ENCODE data around the gene TUBGCP6. TPM values are rescaled to one million over a fixed set of nuclear protein-coding genes. Genes with fewer than 3 reads are reported as not detected.

TUBGCP6 gene
- total RNA-seq, 1 donor from 2014 or later: 27.2 TPM

DNA sequence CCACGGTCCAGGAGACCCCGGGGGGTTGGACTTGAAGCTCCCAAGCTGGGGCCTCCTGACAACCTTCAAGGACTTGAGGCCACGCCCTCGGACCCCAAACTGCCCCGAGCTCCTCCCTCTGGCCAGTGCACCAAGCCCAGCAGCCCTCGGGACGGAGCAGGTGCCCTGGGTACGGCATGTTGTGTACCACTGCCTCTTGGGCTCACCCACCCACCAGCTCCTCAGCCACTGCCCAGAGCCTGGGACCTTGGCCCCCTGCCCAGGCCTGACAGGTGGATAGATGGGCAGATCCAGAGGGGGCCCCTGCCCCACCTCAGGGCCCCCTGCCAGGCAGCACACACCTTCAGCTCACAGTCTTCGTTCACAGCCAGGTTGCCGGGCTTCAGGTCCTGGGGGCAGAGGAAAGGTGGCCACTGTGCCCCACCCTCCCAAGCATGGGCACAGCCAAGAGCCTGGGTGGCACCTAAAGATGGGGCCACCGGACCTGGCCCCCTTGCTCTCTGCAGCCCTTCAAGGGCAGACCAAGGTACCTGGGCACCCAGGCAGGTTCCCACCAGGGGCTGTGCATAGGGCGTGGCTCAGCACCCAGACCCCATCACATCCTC is 11.5 kb upstream of the TUBGCP6 start:
- Histone ChIP-seq H3K27me3 (ENCODE audit: control insufficient read depth, insufficient read depth, low read length) (no peaks in the 10 kb centered on the region), H3K4me3 (ENCODE audit: low read depth, low read length) (no peak overlapping the region), H3K36me3 (ENCODE audit: control insufficient read depth, insufficient read depth, low read length) (peaks cover 2% of the 10 kb centered on the region)
- DNase-seq (ENCODE audit: low read depth): no peak
- TF ChIP-seq CTCF (IDR thresholded peaks at IDR 0.05; ENCODE audit: insufficient read depth, low read length, poor library complexity, severe bottlenecking): no peak

- Histone ChIP-seq H3K36me3 (ENCODE audit: control insufficient read depth, insufficient read depth, low read length) (peaks cover 2% of the 10 kb centered on the region), H3K27me3 (ENCODE audit: control insufficient read depth, insufficient read depth, low read length) (no peaks in the 10 kb centered on the region), H3K4me3 (ENCODE audit: low read depth, low read length) (no peak overlapping the region)
- DNase-seq (ENCODE audit: low read depth): no peak
- no peak for TF ChIP-seq CTCF (IDR thresholded peaks at IDR 0.05; ENCODE audit: insufficient read depth, low read length, poor library complexity, severe bottlenecking)
Measured at GRCh38 chr22:50255607-50256006, 10.8 kb upstream of the TUBGCP6 start.

GRCh38 chr22:50255099-50255498 is 10.3 kb upstream of the TUBGCP6 start:
- H3K27me3 ChIP-seq (ENCODE audit: control insufficient read depth, insufficient read depth, low read length): no peaks in the 10 kb centered on the region
- TF ChIP-seq CTCF (IDR thresholded peaks at IDR 0.05; ENCODE audit: insufficient read depth, low read length, poor library complexity, severe bottlenecking): no peak
- DNase-seq (ENCODE audit: low read depth): no peak
- H3K4me3 ChIP-seq (ENCODE audit: low read depth, low read length): no peak overlapping the region
- peaks cover 2% of the 10 kb centered on the region for H3K36me3 ChIP-seq (ENCODE audit: control insufficient read depth, insufficient read depth, low read length)

DNA sequence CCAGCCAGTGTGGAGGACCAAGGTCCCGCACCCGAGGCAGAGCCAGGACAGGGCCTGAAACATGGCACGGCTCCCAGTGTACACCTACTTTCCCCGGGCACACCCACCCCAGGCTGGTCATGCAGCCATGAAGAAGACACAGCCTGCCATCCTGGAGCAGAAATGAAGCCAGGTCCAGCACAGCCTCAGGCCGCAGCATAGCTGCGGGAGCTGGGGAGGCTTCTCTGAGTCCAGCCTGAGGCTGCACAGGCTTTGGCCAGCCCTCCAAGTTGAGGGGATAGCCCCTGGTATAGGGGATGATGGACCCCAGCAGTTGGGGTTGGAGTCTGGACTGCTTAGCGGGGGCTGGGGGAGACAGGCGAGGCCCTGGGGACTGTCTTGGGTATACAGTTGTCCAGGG is 9.1 kb upstream of the TUBGCP6 start:
- TF ChIP-seq CTCF (IDR thresholded peaks at IDR 0.05; ENCODE audit: insufficient read depth, low read length, poor library complexity, severe bottlenecking): no peak
- H3K27me3 ChIP-seq (ENCODE audit: control insufficient read depth, insufficient read depth, low read length): no peaks in the 10 kb centered on the region
- peaks cover 2% of the 10 kb centered on the region for H3K36me3 ChIP-seq (ENCODE audit: control insufficient read depth, insufficient read depth, low read length)
- DNase-seq (ENCODE audit: low read depth): no peak
- no peak overlapping the region for H3K4me3 ChIP-seq (ENCODE audit: low read depth, low read length)

DNA sequence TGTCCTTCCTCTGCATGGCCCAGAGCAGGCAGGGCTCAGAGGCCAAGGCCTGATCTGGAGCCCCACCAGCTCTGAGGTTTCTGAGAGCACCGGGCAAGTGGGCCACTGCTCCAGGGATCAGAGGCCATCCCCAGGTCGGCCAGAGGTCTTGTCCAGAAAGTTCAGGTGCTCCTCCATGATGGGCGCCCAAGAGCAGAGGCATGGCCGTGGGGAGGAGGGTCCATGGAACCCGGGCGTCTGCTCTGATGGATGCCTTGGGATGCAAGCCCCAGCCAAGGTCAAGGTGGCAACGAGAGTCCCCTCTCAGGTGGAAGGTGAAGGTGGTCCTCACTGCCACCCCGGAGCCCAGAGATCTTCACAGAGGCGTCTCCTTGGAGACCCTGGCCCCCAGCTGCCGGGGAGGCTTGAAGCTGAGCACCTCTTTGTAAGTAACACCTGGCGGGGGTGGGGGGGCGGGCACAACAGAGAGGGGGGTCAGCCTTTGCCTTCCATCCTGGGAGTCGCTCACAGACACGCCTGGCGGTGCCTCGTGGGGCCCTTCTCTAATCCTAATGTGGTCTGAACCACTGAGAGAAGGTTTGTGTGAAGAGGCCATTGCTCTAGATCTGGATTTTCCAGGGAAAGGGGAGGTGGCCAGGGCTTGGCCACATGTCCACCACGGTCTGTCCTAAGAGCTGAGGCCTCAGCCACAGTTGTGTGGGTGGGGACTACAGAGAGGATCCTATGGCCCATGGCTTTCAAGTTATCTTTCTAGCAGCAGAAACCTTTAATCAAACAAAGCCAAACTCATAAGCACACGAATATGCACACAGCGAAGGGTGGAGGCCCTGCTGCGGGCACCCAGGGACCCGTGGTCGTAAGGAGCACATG is 8.5 kb upstream of the TUBGCP6 start:
- Histone ChIP-seq H3K4me3 (ENCODE audit: low read depth, low read length) (no peak overlapping the region), H3K36me3 (ENCODE audit: control insufficient read depth, insufficient read depth, low read length) (peaks cover 2% of the 10 kb centered on the region), H3K27me3 (ENCODE audit: control insufficient read depth, insufficient read depth, low read length) (no peaks in the 10 kb centered on the region)
- TF ChIP-seq CTCF (IDR thresholded peaks at IDR 0.05; ENCODE audit: insufficient read depth, low read length, poor library complexity, severe bottlenecking): no peak
- DNase-seq (ENCODE audit: low read depth): no peak
